GM10248 (cell line): Measurements from ENCODE around the gene UBL7.
A peak's percentile ranks its signal among the peaks of the same experiment; 100 is the strongest.

Source experiments
- CTCF ChIA-PET: fragments of 300-600 bp; sonication (Branson Sonifier 250); formaldehyde crosslinking; extraction: SDS; loops from one replicate; lab custom pipeline; 2021; ENCODE audit warnings: antibody characterized with exemption; lab: Yijun Ruan, JAX
- POLR2A ChIA-PET: fragments of 350-650 bp; sonication (Branson Sonifier 250); formaldehyde crosslinking; extraction: SDS; loops from one replicate; lab custom pipeline; 2020; ENCODE audit warnings: antibody characterized with exemption; lab: Yijun Ruan, JAX
- DNase-seq: peaks from one replicate; pipeline ENCODE4 v3.0.0; 2012; ENCODE audit errors: extremely low spot score
- TF ChIP-seq, protein P1 (sequence below): IDR thresholded peaks from 2 replicates; pipeline ENCODE4 v1.5.1; 2012; ENCODE audit warnings: mild to moderate bottlenecking, low read depth; ENCODE audit errors: extremely low read depth, missing control alignments, control extremely low read depth

The UBL7 gene

DNA sequence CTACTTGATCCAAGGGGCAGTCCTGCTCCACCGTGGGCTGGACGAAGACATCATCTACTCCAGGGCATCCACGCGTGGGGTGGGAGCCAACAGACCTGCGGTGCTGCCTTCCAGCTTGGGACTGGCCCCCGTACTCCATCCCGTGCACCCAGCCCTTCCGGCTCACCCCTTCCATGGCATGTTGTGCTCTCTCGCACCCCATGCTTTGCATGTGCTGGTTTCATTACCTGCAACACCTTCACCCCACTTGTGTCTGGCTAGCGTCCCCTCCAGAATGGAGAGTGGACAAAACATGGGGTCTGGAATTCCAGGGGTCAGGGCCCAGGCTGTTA is 57.4 kb downstream of the UBL7 start:
- ChIA-PET POLR2A (interaction anchor here (0.6 to 3.7 kb wide), 9 partner anchors 10 to 767 kb away, joined by 3 to 29 read pairs (median 7); partner anchors contain the start of gene SEMA7A), CTCF (interaction anchor here (1.0 to 14.7 kb wide), 9 partner anchors 10 to 86 kb away, joined by 3 to 160 read pairs (median 4); partner anchors contain the start of gene SEMA7A)
- no peak for DNase-seq
- TF ChIP-seq, protein P1, sequence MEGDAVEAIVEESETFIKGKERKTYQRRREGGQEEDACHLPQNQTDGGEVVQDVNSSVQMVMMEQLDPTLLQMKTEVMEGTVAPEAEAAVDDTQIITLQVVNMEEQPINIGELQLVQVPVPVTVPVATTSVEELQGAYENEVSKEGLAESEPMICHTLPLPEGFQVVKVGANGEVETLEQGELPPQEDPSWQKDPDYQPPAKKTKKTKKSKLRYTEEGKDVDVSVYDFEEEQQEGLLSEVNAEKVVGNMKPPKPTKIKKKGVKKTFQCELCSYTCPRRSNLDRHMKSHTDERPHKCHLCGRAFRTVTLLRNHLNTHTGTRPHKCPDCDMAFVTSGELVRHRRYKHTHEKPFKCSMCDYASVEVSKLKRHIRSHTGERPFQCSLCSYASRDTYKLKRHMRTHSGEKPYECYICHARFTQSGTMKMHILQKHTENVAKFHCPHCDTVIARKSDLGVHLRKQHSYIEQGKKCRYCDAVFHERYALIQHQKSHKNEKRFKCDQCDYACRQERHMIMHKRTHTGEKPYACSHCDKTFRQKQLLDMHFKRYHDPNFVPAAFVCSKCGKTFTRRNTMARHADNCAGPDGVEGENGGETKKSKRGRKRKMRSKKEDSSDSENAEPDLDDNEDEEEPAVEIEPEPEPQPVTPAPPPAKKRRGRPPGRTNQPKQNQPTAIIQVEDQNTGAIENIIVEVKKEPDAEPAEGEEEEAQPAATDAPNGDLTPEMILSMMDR: no peak

DNA sequence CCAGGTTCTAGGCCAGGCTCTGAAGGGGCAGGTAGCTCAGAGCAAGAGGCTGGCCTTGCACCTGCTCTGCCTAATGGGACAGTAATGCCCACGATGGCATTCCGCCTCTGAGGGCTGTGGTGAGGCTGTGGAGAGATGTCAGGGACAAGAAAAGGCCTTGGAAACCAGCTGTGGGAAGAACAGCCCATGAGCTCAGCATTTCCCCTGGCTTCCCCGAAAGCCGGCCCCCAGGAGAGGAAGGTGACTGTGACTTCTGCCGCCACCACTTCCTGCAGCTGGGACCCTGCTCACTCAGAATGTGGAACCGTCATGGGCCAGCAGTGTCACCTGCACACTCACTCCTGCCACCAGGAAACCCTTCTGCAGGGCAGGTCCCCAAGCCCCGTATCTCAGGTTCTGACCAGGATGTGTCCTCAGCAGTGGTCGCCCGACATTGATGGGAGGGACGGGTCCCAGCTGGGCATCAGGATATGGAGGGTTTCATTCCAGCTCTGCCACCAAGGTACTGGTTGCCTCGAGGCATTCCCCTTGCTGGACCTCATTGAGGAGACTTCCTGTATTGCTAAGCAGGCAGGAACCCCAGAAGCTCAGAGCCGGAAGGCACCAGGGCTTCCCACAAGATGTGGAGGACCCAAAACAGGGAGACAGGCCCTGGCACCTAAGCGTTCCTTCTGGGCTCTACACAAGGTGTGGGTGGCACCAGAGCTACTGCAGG is 57.9 kb downstream of the UBL7 start:
- POLR2A ChIA-PET: interaction anchor here (0.7 to 3.7 kb wide), 11 partner anchors 8 to 138 kb away, joined by 3 to 29 read pairs (median 6); partner anchors contain the start of gene SEMA7A
- peak; percentile 79 for DNase-seq
- TF ChIP-seq, protein P1: no peak
- CTCF ChIA-PET: interaction anchor here (0.9 to 14.7 kb wide), 13 partner anchors 9 to 142 kb away, joined by 3 to 160 read pairs (median 4); partner anchors contain the start of gene SEMA7A

DNA sequence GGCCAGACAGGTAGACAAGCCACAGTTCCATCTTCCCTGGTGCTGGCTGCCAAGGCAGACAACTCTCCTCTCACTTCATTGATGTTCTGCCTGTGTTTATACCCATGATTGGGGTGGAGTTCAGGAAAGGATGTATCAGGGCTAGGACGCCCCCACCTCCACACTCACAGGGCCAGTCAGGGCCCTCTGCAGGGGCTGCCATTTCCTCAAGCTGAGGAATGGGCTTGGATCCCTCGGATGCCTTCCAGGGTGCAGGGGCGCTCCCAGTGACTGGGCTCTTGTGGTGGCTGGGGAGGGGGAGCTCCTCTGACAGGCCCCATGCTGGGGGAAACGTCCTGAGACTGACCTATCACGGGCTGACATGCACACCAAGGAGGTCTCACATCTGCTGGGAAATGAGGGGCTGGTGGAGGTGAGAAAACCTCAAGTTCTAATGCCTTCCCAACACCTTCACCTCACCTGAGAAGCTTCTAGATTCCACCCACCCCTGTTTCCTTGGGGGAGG is 58.6 kb downstream of the UBL7 start:
- no peak for DNase-seq
- TF ChIP-seq, protein P1: no peak
- CTCF ChIA-PET: interaction anchor here (0.9 to 14.7 kb wide), 11 partner anchors 10 to 143 kb away, joined by 3 to 160 read pairs (median 5); partner anchors contain the start of gene SEMA7A
- POLR2A ChIA-PET: interaction anchor here (1.1 to 3.7 kb wide), 9 partner anchors 9 to 31 kb away, joined by 3 to 29 read pairs (median 7); partner anchors contain the start of gene SEMA7A

DNA sequence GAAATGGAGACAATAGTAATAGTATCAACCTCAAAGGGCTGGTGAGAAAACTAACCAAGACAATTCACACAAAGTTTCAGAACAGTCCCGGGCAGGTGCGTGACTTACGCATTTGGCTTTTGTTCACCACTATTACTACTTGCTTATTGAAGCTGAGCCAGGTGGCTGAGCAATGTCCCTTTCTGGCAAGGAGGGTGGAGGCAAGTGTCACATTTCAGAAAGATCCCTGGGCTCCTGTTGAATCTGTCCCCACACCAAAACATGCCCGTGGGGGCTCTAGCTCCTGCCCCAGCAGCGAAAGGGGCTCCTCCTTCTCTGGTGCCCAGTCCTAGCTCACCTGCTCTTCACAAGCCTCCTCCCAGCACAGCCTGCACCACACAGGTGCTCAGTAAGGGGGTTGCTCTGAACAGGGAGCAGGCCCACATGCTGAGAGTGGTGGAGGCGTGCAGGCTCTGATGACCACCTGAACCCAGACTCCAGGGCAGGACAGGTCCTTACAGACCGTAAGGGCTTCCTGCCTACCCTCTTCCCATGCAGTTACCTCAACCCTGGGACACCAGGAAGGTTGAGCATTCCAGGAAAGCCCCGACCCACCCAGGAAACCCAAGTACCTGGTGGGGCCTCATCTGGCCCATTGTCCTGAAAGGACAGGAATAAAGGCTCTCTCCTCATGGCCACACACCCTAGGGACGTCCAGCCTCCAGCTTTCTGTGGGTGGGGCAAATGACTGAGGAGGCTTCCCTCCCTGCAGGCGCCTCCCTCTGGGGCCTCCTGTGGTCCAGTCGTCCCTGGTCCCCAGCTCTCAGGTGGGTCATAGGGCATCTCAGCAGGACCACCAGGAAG is 59.8 kb downstream of the UBL7 start:
- no peak for DNase-seq
- ChIA-PET POLR2A (interaction anchor here (1.0 to 3.7 kb wide), 4 partner anchors 10 to 30 kb away, joined by 4 to 19 read pairs (median 6); no protein-coding TSS in a partner anchor), CTCF (interaction anchor here (1.3 to 14.7 kb wide), 7 partner anchors 9 to 31 kb away, joined by 4 to 160 read pairs (median 5); partner anchors contain the start of gene SEMA7A)
- TF ChIP-seq, protein P1: no peak

DNA sequence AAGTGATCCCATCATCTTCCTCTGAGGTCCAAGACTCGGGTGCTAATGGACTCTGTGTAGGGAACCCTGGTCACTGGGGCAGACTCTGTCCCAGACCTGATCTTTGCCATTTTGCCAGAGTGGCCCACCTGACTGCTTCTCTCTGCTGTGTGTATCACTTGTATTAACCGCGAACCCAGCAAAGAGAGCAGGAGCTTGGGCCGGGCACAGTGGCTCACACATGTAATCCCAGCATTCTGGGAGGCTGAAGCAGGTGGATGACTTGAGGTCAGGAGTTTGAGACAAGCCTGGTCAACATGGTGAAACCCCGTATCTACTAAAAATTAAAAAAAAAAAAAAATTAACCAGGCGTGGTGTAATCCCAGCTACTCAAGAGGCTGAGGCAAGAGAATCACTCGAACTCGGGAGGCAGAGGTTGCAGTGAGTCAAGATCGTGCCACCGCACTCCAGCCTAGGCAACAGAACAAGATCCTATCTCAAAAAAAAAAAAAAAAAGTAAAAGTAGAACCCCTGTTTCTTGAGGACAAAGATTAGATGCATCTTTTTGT is 60.6 kb downstream of the UBL7 start:
- TF ChIP-seq, protein P1: no peak
- ChIA-PET POLR2A (interaction anchor here (0.7 to 1.2 kb wide), 3 partner anchors 31 to 1936 kb away, joined by 4 to 7 read pairs (median 4); no protein-coding TSS in a partner anchor), CTCF (interaction anchor here (1.3 to 14.7 kb wide), 6 partner anchors 8 to 32 kb away, joined by 4 to 160 read pairs (median 6); partner anchors contain the start of gene SEMA7A)
- no peak for DNase-seq
